Measurements from ENCODE around the gene PCGF6. TPM values are rescaled to one million over a fixed set of nuclear protein-coding genes. Genes with fewer than 3 reads are reported as not detected.

Gene PCGF6
- 10 to 100 TPM; 13.3 to 14.5 TPM for total RNA-seq

GRCh38 chr10:103350517-103351260 lies at the start of gene PCGF6:
Gene PCGF6, minus strand, starts transcription at chr10:103351140. Its CDS starts 74 bp downstream, at chr10:103351066.
- ATAC-seq (peak; percentile 86), DNase-seq (peak; percentile 78)
- ChIA-PET POLR2A (interaction anchor here (0.9 to 1.5 kb wide), 4 partner anchors 16 to 46 kb away, joined by 3 to 8 read pairs (median 5); partner anchors contain the start of genes ATP5MK, PDCD11 and TAF5), CTCF (interaction anchor here (2.0 kb wide), 1 partner anchor 17 kb away, joined by 9 read pairs; no protein-coding TSS in a partner anchor)
- Mint-ChIP-seq H3K4me3 (peak within 1 kb of the TSS; percentile 91), H3K36me3 (ENCODE audit: low read depth) (peaks cover 12% of the 10 kb centered on the region), H3K27ac (peak within 1 kb of the TSS; percentile 88), H3K9me3 (no peaks in the 10 kb centered on the region), H3K4me1 (ENCODE audit: low read depth) (peaks cover 5% of the 10 kb centered on the region), H3K27me3 (no peaks in the 10 kb centered on the region)
- intact Hi-C loops (cut with micrococcal nuclease): no loop called here
- TF ChIP-seq CTCF (IDR thresholded peaks at IDR 0.05): no peak

- DNase-seq (no peak), ATAC-seq (no peak)
- CTCF ChIA-PET: interaction anchor here (2.0 to 2.1 kb wide), 2 partner anchors 19 to 89 kb away, joined by 4 to 9 read pairs; no protein-coding TSS in a partner anchor
- H3K4me1 Mint-ChIP-seq (ENCODE audit: low read depth): peaks cover 59% of the 10 kb centered on the region
- no peak for TF ChIP-seq CTCF (IDR thresholded peaks at IDR 0.05)
- intact Hi-C loops (cut with micrococcal nuclease): no loop called here
- H3K4me3 Mint-ChIP-seq: peak overlapping the region; percentile 88
- POLR2A ChIA-PET: interaction anchor here (0.7 to 2.2 kb wide), 12 partner anchors 17 to 94 kb away, joined by 3 to 8 read pairs (median 4); partner anchors contain the start of genes CALHM2, PCGF6 and TAF5
- H3K36me3 Mint-ChIP-seq (ENCODE audit: low read depth): peaks cover 65% of the 10 kb centered on the region
- no peaks in the 10 kb centered on the region for H3K9me3 Mint-ChIP-seq
- peak overlapping the region; percentile 97 for H3K27ac Mint-ChIP-seq
- no peaks in the 10 kb centered on the region for H3K27me3 Mint-ChIP-seq
Observed at GRCh38 chr10:103397191-103397825, 46.4 kb upstream of the PCGF6 start.

GRCh38 chr10:103396789-103397087 lies 45.8 kb upstream of the PCGF6 start:
- CTCF ChIA-PET: no interaction called here
- POLR2A ChIA-PET: interaction anchor here (0.9 to 2.2 kb wide), 9 partner anchors 17 to 94 kb away, joined by 3 to 8 read pairs (median 3); partner anchors contain the start of genes PCGF6 and TAF5
- Mint-ChIP-seq H3K4me3 (peak overlapping the region; percentile 88), H3K36me3 (ENCODE audit: low read depth) (peaks cover 66% of the 10 kb centered on the region), H3K4me1 (ENCODE audit: low read depth) (peaks cover 59% of the 10 kb centered on the region), H3K9me3 (no peaks in the 10 kb centered on the region), H3K27me3 (no peaks in the 10 kb centered on the region), H3K27ac (peak overlapping the region; percentile 97)
- no peak for TF ChIP-seq CTCF (IDR thresholded peaks at IDR 0.05)
- intact Hi-C loops (cut with micrococcal nuclease): no loop called here
- DNase-seq (no peak), ATAC-seq (no peak)

- DNase-seq: peak; percentile 99
- ChIA-PET CTCF (interaction anchor here (0.9 to 1.5 kb wide), 4 partner anchors 15 to 82 kb away, joined by 3 to 4 read pairs (median 3); partner anchors contain the start of gene CALHM3), POLR2A (interaction anchor here (0.7 to 2.2 kb wide), 16 partner anchors 12 to 192 kb away, joined by 3 to 8 read pairs (median 4); partner anchors contain the start of genes PCGF6 and TAF5)
- intact Hi-C loops (cut with micrococcal nuclease): no loop called here
- peak within 1 kb of the TSS; percentile 88 for H3K4me3 Mint-ChIP-seq
- peaks cover 64% of the 10 kb centered on the region for H3K36me3 Mint-ChIP-seq (ENCODE audit: low read depth)
- H3K27me3 Mint-ChIP-seq: no peaks in the 10 kb centered on the region
- no peak for TF ChIP-seq CTCF (IDR thresholded peaks at IDR 0.05)
- peaks cover 59% of the 10 kb centered on the region for H3K4me1 Mint-ChIP-seq (ENCODE audit: low read depth)
- ATAC-seq: peak; percentile 100
- H3K9me3 Mint-ChIP-seq: no peaks in the 10 kb centered on the region
- H3K27ac Mint-ChIP-seq: peak within 1 kb of the TSS; percentile 97
Observed at GRCh38 chr10:103396067-103396788, 45.3 kb upstream of the PCGF6 start, which contains the start of the genes ATP5MK and PDCD11. Gene ATP5MK, minus strand, starts transcription at chr10:103396475. Its CDS starts 4,018 bp downstream, at chr10:103392457. Gene PDCD11, plus strand, starts transcription at chr10:103396626. Its CDS starts 1,801 bp downstream, at chr10:103398427.
